ENCODE data around the gene FBN1. TPM values are rescaled to one million over a fixed set of nuclear protein-coding genes. Genes with fewer than 3 reads are reported as not detected.

Gene FBN1
- total RNA-seq, 2 experiments from 2014 or later = 1.3 to 1.7 TPM

Other genes with a start within 250 kb of the FBN1 start
- 10 to 100 TPM; 41.5 to 43.1 TPM for gene CEP152, start 165.4 kb upstream of the FBN1 start, total RNA-seq
- 100 to 1,000 TPM in 1 of 2 experiments, 10 to 100 TPM in 1; 99.7 to 102 TPM for gene EID1, start 232.4 kb upstream of the FBN1 start, total RNA-seq

All from activated CD4-positive, alpha-beta memory T cell treated with anti-CD3 and anti-CD28 coated beads, Interleukin-2, amount 10 ng/mL, durations not matched to agents 7 days and 5 days (primary cell).